Fibroblast of skin of right biceps (primary cell): ENCODE results near the gene DHX35.
A peak's percentile ranks its signal among the peaks of the same experiment; 100 is the strongest.
"Not testable (repeated sequence)": the region's sequence is repeated elsewhere in the genome, so short reads cannot be mapped to it uniquely, and the experiment has no call there.

Source experiments
- DNase-seq: peaks from one replicate; pipeline ENCODE4 v3.0.0-alpha.2; 2013

The DHX35 gene

DNA sequence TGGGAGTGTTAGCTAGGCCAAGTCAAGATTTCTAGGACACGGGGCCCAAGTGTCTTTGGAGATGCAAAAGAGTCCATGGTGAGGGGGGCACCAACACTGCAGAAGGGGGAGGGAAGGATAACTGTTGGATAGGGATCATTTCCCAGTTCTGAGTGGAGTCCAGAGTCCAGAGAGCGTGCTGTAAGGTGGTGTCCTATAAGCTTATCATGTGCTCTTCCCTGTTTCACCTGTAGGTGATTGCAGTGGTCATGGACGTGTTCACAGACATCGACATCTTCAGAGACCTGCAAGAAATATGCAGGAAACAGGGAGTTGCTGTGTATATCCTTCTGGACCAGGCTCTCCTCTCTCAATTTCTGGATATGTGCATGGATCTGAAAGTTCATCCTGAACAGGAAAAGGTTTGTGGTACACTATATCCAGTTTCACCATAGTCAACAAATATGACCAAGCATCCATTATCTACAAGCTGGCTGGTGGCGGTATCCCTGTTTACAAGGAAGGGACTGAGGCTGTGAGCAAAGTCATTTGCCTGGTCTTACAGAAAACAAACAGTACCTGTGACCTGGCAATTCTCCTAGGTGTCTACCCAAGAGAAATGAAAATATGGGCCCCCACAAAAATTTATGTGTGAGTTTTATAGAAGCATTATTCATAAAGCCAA lies 20.3 kb upstream of the DHX35 start:
- no peak for DNase-seq

DNA sequence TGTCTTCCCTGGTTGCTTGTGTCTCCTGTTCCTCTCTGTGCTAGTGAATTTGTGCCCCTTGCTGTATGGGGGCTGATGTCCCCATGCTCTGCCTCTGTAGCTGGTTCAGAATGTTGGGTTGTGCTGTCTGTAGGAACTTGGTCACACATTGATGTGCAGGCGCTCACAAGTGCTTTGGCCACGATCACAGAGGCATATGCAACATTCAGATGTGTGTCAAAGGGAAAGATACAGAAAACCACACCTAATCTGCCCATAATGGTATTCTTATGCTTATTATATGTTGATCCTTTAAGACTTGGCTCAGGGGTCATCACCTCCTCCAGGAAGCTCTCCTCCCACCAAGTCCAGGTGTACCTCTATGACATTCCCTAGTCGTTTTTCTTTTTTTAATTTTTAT lies 17.1 kb upstream of the DHX35 start:
- no peak for DNase-seq

DNA sequence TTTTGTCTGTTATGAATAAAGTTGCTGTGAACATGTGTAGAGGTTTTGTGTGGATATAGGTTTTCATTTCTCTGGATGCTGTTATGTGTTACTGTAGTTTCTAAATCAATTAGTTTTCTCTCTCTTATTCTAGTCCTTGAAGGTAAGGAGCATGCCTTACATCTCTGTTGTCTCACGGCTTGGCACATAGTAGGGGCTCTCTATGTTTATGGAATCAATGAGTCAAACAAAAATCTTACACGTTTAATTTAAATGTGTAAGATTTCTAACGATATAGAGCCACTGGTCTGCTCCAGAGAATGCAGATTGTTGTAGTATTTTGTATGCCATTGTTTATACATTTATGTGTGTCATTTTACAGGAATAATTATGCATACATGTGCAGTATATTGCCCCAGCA lies 15.3 kb upstream of the DHX35 start:
- DNase-seq: no peak

DNA sequence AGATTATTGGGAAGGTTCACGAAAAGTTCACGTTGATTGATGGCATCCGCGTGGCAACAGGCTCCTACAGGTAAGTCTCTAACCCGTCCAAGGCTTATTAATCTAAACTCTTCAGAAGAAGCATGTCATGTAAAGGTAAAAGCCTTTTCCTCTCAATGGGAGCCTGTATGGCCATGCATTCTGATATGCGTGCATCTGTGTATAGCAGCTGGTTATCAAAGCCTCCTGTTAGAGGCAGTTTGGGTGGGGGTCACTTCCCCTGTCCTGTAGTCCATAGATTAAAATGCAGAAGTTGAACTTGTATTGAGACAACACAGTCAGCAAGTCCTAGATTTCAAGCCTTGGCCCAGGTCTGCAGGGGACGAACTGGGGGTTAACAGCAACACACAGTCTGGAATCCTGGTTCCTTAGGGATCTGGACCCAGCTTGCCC lies 14.2 kb upstream of the DHX35 start:
- no peak for DNase-seq

DNA sequence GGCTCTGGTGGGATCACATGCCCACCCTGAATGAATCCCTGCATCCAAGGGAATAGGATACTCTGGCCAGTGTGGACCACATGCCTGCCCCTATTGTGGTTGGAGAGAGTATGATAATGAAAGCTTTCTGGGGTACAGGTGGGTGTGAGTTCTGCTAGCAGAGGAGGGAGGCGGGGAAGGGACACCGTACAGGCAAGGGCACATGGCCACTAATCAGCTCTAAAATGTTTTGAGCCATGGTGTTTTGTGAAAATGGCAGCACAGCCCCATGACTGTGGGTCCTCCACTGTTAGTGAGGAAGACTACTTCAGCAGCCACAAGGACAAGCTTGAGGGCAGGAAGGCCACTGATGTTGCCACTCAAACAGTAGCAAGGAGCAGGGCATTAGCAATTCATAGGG lies 11.9 kb upstream of the DHX35 start:
- DNase-seq: no peak

DNA sequence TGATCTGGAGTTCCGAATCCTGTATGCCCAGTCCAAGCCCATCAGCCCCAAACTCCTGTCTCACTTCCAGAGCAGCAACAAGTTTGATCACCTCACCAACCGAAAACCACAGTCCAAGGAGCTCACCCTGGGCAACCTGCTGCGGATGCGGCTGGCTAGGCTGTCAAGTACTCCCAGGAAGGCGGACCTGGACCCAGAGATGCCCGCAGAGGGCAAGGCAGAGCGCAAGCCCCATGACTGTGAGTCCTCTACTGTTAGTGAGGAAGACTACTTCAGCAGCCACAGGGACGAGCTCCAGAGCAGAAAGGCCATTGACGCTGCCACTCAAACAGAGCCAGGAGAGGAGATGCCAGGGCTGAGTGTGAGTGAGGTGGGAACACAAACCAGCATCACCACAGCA lies 10.5 kb upstream of the DHX35 start:
- DNase-seq: no peak

DNA sequence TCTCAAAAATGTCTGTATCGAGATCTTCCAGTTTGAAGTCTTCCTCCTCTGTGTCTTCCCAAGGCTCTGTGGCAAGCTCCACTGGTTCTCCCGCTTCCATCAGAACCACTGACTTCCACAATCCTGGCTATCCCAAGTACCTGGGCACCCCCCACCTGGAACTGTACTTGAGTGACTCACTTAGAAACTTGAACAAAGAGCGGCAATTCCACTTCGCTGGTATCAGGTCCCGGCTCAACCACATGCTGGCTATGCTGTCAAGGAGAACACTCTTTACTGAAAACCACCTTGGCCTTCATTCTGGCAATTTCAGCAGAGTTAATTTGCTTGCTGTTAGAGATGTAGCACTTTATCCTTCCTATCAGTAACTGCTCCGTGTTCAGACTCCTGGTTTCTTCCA lies 10.0 kb upstream of the DHX35 start:
- DNase-seq: no peak

DNA sequence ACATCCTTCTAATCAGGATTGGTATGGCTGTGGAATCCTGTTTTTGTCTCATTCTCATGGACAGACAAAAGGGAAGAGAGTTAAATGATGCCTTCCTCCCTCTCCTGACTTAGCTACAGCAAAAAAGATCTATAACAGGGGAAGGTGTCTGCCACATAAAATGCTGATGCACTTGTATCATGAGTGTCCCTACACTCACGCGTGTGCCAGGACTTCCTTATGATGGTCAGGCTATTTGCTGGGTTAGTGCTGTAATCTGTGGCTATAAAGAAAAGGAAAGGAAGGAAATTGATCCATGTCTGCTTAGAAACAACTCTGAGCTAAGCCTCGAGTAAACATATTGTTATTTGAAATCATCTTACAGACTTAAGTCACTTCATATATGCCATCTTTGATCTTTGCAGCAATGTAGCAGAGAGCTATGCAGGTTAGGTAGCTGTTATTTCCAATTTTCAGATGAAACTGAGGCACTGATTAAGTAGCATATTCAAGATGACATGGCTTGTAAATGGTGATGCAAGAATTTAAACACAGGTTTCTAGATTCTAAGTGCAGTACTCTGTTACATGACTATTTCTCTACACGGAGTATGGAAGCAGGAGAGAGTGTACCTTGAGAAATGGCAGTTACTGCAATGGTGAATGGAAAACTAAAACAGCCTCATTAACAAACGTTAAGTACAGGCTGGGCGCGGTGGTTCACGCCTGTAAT lies 8.4 kb upstream of the DHX35 start:
- DNase-seq: no peak

DNA sequence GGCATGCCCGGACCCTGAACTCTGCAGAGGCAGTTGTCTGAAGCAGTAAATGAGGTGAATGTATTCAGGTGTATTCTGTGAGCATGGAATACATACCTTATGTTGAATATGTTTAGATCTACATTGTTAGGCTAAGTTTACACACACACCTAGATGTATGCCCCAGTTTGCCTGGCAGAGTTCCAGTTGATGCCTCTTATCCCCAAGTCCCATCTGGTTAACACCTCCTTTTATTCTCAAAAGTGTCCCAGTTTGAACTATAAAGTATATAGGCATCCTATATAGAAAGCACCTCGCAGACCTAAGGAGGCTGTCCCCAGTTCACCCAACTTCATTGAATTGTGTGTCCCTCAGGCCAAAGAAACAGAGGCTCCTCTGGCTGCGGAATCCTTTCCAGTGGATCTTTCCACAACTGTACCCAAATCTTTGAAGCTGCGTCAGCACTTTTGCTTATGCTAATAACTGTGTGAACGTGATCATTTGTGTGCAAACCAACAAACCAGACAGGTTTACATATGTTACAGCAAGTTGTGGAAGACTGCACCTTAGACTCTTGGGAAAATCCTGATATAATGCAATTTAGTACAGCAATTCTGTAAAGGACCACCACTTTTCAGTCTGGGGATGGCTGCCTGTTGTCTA lies 4.8 kb upstream of the DHX35 start:
- no peak for DNase-seq

DNA sequence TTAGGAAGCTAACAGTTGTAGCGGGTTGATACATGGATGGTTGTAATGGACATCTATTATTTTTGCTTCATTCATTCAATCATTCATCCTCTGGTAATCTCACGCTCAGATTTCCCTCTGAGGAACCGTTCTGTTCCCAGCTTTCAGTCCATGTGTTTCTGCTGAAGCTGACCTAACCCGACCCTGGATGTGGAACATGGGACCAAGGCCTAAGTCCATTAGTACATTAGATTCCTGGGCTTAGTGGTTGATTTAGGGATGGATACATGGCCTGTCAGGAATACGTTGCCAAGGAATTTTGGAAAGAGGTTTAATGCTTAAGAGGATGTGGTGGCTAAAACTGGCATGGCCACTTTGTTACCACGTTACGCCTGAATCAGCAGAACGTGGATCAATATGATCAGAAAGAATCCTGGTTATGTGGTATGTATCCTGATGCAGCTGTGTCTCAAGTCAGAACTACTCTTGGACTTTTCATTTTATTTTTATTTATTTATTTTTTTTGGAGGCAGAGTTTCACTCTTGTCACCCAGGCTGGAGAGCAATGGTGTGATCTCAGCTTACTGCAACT lies 4.1 kb upstream of the DHX35 start:
- DNase-seq: no peak

DNA sequence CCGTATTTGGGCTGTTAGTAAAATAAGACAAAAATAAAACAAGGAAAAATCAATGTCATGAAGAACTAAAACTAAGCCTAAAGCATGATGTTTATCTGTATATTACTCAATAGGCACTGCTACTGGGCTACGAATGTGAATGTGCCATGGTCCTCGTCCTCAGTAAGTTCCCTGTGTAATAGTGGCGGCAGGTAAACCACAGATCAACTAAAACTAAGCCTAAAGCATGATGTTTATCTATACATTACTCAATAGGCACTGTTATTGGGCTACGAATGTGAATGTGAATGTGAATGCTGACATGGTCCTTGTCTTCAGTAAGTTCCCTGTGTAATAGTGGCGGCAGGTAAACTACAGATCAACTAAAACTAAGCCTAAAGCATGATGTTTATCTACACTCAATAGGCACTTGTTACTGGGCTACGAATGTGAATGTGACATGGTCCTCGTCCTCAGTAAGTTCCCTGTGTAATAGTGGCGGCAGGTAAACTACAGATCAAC lies 1.9 kb upstream of the DHX35 start:
- not testable (repeated sequence) for DNase-seq

DNA sequence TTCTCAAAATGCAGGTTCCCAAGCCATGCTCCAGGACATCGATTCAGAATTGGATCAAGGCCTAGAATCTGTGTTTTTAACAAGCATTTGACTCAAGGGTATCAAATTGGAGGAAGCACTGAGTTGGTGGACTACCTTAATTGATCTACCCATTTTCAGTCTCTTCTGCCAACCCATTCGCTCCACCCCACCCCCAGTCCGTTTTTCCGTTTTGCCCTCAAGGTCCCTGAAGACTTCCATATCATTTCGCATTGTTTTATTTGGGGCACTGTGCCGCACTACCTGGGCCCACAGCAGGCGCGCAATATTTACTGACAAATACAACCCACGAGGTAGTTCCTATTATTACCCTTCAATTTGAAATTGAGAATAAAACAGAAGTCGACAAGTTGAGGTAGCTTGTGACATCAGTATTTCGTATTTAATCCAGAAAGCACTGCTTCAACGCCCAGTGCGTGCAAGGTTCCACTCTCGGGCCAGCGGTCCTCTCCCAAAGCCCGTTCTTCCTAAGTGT lies 557 bp upstream of the DHX35 start:
- DNase-seq: no peak

DNA sequence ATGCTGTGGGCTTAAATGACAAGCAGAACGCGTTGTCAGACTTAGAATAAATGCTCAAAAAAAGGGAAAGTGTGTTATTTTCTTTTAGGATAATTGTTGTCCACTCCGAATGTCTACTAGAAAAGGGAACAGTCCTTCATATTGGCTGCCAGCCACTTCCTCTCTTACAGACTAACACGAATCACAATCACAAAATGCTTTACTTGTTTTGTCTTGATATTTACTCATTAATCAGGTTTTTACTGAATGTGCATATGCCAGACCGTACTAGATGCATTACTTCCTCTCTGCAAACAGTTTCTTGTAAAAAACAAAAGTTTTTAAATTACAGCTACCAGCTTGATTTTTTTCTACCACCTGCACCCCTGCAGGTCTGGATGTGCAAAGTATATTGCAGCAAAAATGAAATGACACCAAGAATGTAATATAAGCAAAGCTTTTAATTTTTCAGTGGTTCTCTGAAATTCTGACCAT lies 821 bp downstream of the DHX35 start:
- DNase-seq: no peak

DNA sequence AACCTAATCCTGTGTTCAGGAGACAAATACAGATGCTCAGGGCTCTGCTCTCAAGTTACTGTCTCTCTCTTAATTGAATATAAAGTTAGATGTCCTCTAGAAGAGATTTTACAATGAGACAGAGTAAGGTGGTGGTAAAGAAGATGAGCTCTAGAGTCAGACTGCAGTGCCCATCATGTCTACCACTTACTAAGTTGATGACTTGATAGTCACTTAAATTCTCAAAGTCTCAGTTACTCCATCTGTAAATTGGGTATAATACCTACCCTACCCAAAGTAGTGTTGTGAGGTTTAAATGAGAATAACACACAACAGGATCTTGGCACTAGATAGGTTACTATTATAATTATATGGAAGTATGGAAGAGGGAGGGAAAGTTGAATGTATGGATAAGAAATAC lies 1.6 kb downstream of the DHX35 start:
- no peak for DNase-seq

DNA sequence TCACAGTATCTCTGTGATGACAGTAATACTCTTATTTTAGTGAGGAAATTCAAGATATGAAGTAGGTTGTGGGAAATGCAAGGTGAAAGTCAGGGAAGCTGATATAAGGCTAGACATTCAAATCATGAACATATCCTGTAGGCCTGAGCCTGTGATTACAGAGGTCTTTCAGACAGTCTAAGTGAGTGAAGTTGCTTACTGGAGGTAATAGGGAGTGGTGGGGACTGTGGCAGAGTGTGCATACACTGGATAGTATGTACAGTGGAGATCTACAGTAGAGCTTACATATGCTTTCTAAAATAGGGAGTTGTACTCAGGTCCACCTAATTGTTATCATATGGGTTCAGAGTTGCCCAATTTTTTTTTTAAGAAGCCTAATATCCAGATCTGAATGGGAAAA lies 3.1 kb downstream of the DHX35 start:
- no peak for DNase-seq

DNA sequence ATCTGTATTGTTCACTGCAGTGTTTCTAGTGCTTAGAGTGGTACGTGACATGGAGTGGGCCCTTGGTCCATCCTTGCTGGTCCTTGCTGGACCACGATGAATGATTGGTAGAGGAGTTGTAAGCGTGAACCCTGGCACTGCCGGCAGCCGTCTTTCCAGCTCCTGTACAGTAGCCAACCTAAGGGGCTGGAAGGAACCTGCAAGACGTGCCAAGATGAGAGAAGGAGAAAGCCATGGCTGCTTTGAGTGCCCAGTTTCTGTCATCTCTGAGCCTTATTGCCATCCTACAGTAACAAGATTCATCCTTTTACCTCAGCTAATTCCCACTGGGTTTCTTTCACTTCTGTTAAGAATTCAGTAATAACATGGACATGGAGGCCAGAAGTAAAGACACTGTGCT lies 5.9 kb downstream of the DHX35 start:
- no peak for DNase-seq

DNA sequence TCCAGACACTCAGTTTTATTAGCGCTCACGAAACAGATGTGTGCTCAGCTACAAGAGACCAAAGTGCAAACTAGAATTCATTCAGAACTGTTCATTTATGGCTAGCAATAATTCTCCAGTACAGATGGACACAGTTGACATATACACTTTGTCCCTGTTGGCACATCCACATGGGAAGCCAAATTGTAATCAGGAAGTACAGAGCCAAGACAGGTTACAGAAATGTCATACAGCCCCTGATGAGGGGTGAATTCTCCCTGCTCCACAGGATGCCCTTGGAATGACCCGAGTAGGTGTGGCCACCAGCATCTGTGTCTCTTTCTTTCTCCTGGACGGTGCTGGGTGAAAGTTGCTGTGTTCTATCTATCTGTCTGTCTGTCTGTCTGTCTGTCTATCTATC lies 7.6 kb downstream of the DHX35 start:
- peak; percentile 25 for DNase-seq

DNA sequence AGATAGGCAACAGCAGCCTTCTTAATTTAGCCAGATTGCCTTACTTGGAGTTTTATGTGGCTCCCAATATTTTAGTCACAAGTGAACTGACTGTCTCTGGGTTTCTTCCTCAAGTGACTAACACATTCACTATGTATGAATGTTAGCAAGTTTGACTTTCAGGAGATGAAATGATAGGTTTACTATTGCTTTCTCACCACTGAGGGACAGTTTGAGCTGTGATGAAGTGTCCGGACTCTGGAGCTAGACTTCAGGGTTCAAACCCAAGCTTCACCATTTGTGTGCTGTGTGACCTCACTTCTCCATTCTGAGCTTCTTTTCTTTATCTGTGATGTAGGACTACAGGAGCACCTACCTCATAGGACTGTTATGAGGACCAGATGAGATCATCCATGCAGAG lies 8.2 kb downstream of the DHX35 start:
- DNase-seq: peak; percentile 92

DNA sequence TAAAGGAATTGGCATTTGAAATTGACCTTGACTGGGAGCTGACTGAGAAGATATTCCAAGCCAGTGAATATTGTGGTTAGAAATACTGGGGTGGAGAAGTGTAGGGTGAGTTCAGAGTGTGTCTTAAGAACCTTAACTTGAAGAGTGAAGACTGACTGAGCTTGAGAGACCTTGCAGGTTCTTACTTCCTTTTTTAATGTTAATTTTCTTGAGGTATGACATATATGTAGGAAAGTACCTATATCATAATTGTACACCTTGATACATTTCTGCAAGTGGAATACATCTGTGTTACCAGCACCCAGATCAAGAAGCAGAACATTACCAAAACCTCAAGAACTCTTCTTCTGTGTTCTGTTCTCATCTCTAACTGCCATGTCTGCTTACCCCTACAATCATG lies 11.0 kb downstream of the DHX35 start:
- DNase-seq: no peak

DNA sequence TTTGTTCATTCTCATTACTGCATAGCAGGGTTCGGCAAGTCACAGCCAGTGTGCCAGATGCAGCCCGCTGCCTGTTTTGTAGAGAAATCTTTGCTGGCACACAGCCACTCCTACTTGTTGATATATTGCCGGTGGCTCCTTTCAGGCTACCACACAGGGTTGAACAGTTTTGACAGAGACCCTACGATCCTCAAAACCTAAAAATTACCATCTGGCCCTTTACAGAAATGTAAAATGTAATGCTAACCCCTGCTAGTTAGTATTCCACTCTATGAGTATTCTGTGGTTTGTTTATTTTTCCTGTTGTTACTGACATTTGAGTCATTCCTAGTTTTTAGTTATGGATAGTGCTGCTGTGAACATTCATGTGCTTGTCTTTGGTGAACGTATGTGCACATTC lies 11.5 kb downstream of the DHX35 start:
- peak; percentile 61 for DNase-seq

DNA sequence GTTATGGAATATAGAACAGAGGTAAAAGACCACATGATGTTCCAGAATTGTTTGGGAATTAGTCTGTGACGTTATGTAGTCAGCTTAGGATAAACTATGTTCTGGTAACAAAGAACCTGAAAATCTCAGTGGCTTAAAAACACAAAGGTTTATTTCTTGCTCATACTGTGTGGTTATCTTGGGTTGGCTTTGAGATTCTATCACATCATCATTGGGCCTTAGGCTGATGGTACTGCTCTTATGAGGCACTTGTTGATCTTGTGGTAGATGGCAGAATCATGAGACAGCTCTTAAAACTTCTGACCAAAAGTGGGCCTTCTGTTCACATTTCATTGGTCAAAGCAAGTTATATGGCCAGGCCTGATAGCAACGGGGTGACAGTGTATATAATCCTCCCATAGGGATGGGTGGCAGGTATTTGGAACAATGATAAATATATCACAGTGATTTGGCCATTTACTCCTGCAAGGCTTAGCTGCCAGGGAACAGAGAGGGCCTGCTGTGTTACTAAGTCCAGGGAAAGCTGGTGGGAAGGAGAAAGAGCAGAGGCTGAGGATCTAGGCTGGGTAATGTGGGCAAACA lies 13.5 kb downstream of the DHX35 start:
- no peak for DNase-seq

DNA sequence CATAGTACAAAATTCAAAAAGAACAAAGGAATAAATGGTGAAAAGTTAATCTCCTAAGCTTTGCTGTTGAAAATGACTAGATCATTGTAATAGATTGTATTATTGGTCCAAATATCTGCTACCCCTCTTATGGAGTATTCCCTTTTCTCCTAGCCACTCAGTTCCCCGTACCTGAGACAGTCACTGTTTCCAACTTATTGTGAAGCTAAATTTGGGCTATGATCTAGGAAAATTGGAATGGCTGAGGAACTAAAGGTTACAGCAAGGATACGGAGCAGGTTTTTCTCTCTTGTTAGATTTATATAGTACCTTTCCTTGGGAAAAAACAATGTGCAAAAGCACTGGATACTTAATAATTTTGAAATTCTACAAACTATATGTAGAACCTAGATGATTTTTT lies 17.3 kb downstream of the DHX35 start:
- DNase-seq: no peak

DNA sequence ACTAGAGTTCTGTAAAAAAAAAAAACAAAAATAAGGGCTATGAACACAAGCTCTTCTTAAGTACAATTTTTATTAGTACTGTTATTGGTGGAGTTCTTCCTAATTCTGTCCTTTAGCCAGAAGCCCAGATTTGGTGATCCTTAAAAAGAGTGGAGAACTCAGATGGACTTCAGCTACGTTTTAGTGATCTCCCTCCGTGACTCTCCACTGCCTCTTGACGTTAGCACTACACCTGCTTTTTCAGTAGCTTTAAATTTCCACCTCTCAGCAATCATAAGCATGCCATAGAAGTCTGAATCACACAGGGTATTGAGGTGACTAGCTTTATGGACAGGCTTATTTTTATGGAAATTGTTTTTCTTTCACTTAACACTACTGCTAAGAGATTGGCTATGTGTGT lies 17.7 kb downstream of the DHX35 start:
- DNase-seq: no peak
